Liver (tissue), 9 donors: ENCODE measurements around the gene LIMS3. TPM values are rescaled to one million over a fixed set of nuclear protein-coding genes. Genes with fewer than 3 reads are reported as not detected.
"Not testable (repeated sequence)": the region's sequence is repeated elsewhere in the genome, so short reads cannot be mapped to it uniquely, and the experiment has no call there.

Experiments used
- DNase-seq: peaks from one replicate; pipeline ENCODE4 v3.0.0-alpha.2; 2017; ENCODE audit warnings: low spot score
- H3K27ac ChIP-seq, 2 donors: one replicate each; pipeline ENCODE4 v1.7.0; 2013; ENCODE audit warnings: inconsistent platforms in 2 of 2, low read length in 2 of 2, control low read depth in 1 of 2, low read depth in 1 of 2, mild to moderate bottlenecking in 1 of 2
- H3K27me3 ChIP-seq, 4 donors: one replicate each; pipeline versions ENCODE4 v1.6.1 to v1.7.0; 2013; ENCODE audit warnings: low read length in 3 of 4, inconsistent platforms in 1 of 4, mild to moderate bottlenecking in 1 of 4, moderate library complexity in 1 of 4; ENCODE audit not compliant: control insufficient read depth in 4 of 4, insufficient read depth in 4 of 4
- H3K36me3 ChIP-seq, 4 donors: one replicate each; pipeline versions ENCODE4 v1.6.1 to v1.7.0; 2013; ENCODE audit warnings: low read length in 3 of 4, mild to moderate bottlenecking in 3 of 4, low read depth in 1 of 4, moderate library complexity in 1 of 4; ENCODE audit not compliant: control insufficient read depth in 4 of 4, insufficient read depth in 3 of 4
- H3K4me1 ChIP-seq, 4 donors: one replicate each; pipeline versions ENCODE4 v1.6.1 to v1.7.0; 2013; ENCODE audit warnings: low read length in 3 of 4, mild to moderate bottlenecking in 3 of 4, moderate library complexity in 1 of 4; ENCODE audit not compliant: control insufficient read depth in 4 of 4, insufficient read depth in 4 of 4
- H3K4me3 ChIP-seq, 3 donors: one replicate each; pipeline versions ENCODE4 v1.6.1 to v1.7.0; 2013; ENCODE audit warnings: low read length in 3 of 3, control low read depth in 1 of 3, low read depth in 1 of 3, mild to moderate bottlenecking in 1 of 3
- H3K9ac ChIP-seq, 2 donors: one replicate each; pipeline ENCODE4 v1.7.0; 2013; ENCODE audit warnings: low read length in 2 of 2, mild to moderate bottlenecking in 2 of 2, moderate library complexity in 2 of 2, control low read depth in 1 of 2, low read depth in 1 of 2
- H3K9me3 ChIP-seq, 4 donors: one replicate each; pipeline versions ENCODE4 v1.6.1 to v1.7.0; 2013; ENCODE audit warnings: low read length in 3 of 4; ENCODE audit not compliant: control insufficient read depth in 4 of 4
- WGBS: extraction: QIAGEN DNeasy Blood & Tissue Kit; methylation state at CpG from one replicate; pipeline ENCODE4 v1.1.7; 2013; 5-methylcytosine and 5-hydroxymethylcytosine counted together
- polyA plus RNA-seq, 2 donors: library from polyadenylated mRNA; stranded (reverse) in 1 of 2; unstranded in 1 of 2; fragments of 200-250 nt in 1 of 2; fragments of >200 nt in 1 of 2; fragmentation: Nextera tagmentation in 1 of 2; extraction: Ambion mirVana in 1 of 2; gene quantifications; one replicate each; pipeline versions ENCODE4 v1.2.1 to v1.2.3, GENCODE V29; 2013 to 2015
- total RNA-seq, 2 donors: library from RNA; depleted of rRNA; stranded (reverse); fragments of >200 nt; gene quantifications; one replicate each; pipeline ENCODE4 v1.2.3, GENCODE V29; 2014
- donor health status: healthy.
- donor health status: healthy.
- donor health status: healthy.
- donor health status: healthy.
- donor health status: healthy.

The LIMS3 gene
- total and polyA plus RNA-seq, 4 donors = 0.03 to 3.7 (median 0.75) TPM; not detected in 1

DNA sequence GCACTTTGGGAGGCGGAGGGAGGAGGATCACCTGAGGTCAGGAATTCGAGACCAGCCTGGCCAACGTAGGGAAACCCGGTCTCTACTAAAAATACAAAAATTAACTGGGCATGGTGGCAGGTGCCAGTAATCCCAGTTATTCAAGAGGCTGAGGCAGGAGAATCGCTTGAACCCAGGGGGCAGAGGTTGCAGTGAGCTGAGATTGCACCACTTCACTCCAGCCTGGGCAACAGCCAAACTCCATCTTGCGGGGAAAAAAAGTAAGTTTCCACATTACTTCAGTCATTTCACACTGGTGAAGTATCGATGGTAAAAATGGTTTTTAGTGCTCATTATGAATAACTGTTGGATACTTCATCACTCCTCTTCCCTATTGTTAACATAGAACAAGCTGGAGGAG lies 16.1 kb downstream of the LIMS3 start:
- not testable (repeated sequence) for H3K4me3 ChIP-seq, H3K4me1 ChIP-seq, DNase-seq, H3K9me3 ChIP-seq, H3K36me3 ChIP-seq, H3K9ac ChIP-seq, H3K27me3 ChIP-seq, H3K27ac ChIP-seq
- WGBS = no CpG with 5 or more reads among the region's 7 CpGs

- not testable (repeated sequence) for H3K4me1 ChIP-seq, H3K36me3 ChIP-seq, H3K9me3 ChIP-seq, H3K4me3 ChIP-seq, H3K27me3 ChIP-seq, H3K9ac ChIP-seq, DNase-seq, H3K27ac ChIP-seq
- WGBS = no CpG with 5 or more reads among the region's 5 CpGs
These were observed 17.3 kb downstream of the LIMS3 start for GRCh38 chr2:109915830-109916229.

- not testable (repeated sequence) for H3K4me1 ChIP-seq, DNase-seq, H3K27me3 ChIP-seq, H3K9ac ChIP-seq, H3K27ac ChIP-seq, H3K9me3 ChIP-seq, H3K4me3 ChIP-seq, H3K36me3 ChIP-seq
- WGBS = no CpG with 5 or more reads among the region's 2 CpGs
These were observed 21.7 kb downstream of the LIMS3 start for GRCh38 chr2:109920162-109920561.

DNA sequence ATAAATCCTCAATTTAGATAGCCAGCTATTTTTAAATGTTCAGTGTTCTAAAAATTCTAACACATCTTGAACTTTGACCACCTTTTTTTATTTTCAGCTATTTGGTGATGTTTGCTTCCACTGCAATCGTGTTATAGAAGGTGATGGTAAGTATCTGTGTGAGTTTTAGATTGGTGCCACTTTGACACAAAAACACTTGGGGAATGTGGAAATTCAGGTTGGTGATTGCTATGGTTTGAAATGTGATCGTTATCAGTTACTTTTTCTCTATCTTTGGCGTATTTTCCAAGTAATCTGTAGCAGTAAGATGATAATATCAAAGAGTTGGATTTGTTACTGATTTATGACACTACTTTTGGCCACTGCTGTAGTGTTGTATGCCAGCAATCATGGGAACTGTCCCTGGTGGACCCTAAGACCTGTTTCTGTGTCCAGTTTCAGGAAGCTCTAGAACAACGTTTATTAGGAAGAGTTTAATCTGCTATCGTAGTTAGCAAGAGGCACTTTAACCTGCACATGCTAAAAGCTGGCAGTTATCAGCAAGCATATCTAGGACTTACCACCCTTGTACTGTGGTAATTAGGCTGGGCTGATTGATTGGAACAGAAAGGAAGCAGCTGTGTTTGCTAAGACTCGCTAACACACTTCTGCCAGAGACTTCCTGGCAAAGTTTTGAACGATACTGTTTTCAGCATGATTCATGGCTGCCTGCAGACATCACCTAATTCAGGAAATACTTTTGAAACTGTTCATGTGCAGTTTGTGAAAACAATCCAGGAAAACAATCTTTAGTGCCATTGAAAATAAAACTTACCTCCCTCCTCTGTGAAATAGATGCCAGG lies 23.3 kb downstream of the LIMS3 start:
- not testable (repeated sequence) for H3K9ac ChIP-seq, H3K36me3 ChIP-seq, H3K9me3 ChIP-seq, H3K4me1 ChIP-seq, DNase-seq, H3K4me3 ChIP-seq, H3K27ac ChIP-seq, H3K27me3 ChIP-seq
- no CpG with 5 or more reads among the region's 7 CpGs for WGBS

DNA sequence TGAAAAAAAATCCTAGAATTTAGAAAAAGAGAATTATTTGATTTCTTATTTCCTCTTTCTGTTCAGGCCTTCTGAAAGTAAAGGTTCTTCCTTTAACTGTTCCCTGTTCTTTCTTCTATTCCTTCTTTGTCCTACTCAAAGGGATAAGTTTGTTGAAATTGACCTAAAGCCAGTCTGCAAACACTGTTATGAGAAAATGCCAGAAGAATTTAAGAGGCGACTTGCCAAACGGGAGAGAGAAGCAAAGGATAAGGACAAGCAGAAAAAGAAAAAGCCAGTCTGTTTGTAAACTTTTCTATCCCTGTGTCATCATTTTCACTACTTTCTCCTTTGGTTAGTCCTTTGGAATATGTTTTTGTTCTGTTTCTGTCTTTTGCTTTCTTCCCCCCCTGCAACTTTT lies 26.0 kb downstream of the LIMS3 start:
- no CpG with 5 or more reads among the region's 2 CpGs for WGBS
- H3K36me3 ChIP-seq, H3K27me3 ChIP-seq, H3K27ac ChIP-seq, H3K9ac ChIP-seq, DNase-seq, H3K9me3 ChIP-seq, H3K4me3 ChIP-seq, H3K4me1 ChIP-seq: not testable (repeated sequence)

DNA sequence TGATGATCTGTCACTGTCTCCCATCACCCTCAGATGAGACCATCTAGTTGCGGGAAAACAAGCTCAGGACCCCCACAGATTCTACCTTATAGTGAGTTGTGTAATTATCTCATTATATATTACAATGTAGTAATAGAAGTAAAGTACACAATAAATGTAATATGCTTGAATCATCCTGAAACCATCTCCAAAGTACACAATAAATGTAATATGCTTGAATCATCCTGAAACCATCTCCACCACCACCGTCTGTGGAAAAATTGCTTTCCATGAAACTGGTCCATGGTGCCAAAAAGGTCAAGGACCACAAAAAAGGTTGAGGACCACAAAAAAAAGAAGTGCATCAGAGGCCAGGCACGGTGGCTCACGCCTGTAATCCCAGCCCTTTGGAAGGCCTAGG lies 29.3 kb downstream of the LIMS3 start:
- H3K9me3 ChIP-seq, H3K4me3 ChIP-seq, H3K4me1 ChIP-seq, H3K36me3 ChIP-seq, H3K9ac ChIP-seq, H3K27ac ChIP-seq, DNase-seq, H3K27me3 ChIP-seq: not testable (repeated sequence)
- no CpG with 5 or more reads among the region's 4 CpGs for WGBS

DNA sequence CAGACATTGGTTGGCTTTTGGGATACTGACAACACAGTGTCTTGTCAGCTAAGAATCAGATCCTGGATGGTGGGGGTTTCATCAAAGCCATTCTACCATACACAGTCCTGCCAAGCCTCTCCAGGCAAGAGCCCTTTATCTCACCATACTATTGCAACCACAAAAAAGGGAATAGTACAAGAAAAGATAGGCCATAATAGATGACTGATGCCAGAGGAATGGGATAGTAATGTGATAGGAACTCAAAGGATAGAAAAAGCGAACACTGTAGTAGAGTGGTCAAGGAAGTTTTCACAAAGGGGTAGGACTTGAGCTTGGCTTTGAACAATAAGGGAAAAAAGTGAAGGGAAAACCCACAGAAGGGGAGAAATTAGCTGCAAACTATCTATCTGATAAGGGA lies 30.7 kb downstream of the LIMS3 start:
- not testable (repeated sequence) for H3K36me3 ChIP-seq, H3K4me1 ChIP-seq, H3K9me3 ChIP-seq, H3K4me3 ChIP-seq, H3K27me3 ChIP-seq, H3K9ac ChIP-seq, H3K27ac ChIP-seq, DNase-seq
- no CpG with 5 or more reads among the region's 1 CpG for WGBS

DNA sequence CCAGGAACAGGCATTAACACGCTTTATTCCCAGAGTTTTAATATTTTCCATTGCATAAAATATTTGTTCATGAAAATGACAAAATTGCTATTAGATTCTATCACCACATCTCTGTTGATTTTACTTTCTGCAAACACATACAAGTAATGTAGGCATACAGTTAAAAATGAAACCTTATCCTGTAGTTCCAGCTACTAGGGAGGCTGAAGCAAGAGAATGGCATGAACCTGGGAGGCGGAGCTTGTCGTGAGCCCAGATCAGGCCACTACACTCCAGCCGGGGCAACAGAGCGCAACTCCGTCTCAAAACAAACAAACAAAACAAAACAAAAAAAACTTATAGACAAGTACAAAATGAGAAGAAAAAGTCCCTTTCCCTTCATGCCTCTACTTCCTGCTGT lies 38.0 kb downstream of the LIMS3 start:
- H3K36me3 ChIP-seq, H3K27ac ChIP-seq, H3K4me3 ChIP-seq, H3K27me3 ChIP-seq, DNase-seq, H3K9me3 ChIP-seq, H3K9ac ChIP-seq, H3K4me1 ChIP-seq: not testable (repeated sequence)
- no CpG with 5 or more reads among the region's 6 CpGs for WGBS
